Stimulated activated CD4-positive, alpha-beta T cell treated with anti-CD3 and anti-CD28 coated beads, Interleukin-4, amount 100 ng/mL, for 24 hours (primary cell): ENCODE data around the gene ACKR2.

Experiments used
- DNase-seq: peaks from one replicate; pipeline ENCODE4 v3.0.0-alpha.2; 2020

ACKR2 gene

GRCh38 chr3:42894698-42895579 lies 85.7 kb downstream of the ACKR2 start:
- DNase-seq: no peak

- DNase-seq: no peak
Observed at GRCh38 chr3:42895580-42895868, 86.3 kb downstream of the ACKR2 start.

DNA sequence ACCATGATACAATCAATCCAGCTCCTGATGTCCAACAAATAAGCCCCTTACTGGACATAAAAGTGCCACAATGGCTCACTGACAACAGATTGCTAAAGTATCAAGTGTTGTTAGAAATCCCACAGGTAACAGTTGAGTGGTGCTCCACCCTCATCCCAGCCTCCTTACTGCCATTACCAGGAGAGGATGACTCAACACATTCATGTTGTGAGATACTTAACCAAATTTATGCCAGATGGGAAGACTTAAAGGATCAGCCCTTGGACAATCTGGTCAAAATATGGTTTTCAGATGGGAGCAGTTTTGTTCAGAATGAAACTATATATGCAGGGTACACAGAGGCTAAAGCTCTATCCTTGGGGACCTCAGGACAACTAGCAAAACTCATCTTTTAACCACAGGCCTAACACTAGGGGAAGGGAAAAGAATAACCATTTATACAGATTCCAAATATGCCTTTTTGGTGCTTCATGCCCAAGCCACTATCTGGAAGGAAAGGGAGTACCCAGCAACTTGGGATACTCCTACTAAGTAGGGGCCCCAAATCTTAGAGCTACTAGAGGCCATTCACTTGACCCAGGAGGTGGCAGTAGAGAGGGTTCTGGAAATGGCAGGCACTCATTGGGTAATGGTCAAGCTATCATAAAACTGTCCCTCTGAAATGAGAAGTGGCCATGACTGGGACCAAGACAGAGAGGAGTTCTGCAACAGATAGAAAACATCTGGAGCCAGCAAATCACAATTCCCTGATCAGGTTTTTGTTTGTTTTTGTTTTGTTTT lies 89.8 kb downstream of the ACKR2 start:
- DNase-seq: no peak

DNA sequence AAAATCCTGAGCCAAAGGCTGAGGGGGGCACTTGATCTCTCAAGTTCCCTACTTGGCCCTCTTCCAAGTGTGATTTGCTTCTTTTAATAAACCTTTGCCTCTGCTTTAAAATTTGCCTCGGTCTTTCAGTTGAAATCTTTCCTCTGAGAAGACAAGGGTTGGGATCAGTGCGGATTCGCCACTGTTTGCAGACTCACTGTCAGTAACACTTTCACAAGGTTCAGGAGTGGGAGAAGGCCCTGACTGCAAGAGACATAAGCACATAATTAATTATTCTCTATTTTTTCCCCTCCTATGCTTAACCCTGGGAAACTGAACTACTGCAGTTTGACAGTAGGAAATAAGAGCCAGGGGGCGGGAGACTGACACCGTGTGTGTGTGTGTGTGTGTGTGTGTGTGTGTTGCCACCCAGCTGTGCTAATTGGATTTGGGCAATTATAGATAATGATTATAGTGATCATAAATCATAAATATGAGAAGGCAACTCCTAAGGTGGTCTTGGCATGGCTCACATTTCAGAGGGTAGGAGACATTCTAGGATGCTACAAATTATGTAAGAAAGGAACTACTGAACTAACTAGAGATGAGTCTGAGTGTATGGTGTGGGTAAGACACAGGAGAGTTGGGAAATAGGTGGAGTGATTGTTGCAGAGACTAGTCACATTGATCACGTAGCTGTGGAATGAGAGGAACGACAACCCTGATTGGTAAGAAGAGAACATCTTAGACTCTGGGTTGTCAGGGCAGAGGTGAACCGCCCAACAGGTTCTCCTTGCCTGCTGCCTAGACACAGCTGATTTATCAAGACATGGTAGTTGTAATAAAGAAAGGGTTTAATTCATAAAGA lies 91.2 kb downstream of the ACKR2 start:
- DNase-seq: no peak

DNA sequence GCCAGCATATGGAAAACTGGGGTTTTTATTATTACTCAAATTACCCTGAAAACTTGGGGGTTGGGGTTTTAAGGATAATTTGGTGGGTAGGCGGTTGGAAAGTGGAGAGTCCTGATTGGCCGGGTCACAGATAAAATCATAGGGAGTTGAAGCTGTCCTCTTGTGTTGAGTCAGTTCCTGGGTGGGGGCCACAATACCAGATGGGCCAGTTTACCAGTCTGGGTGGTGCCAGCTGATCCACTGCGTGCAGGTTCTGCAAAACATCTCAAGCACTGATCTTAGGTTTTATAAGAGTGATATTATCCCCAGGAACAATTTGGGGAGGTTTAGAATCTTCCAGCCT lies 91.8 kb downstream of the ACKR2 start:
- no peak for DNase-seq

DNA sequence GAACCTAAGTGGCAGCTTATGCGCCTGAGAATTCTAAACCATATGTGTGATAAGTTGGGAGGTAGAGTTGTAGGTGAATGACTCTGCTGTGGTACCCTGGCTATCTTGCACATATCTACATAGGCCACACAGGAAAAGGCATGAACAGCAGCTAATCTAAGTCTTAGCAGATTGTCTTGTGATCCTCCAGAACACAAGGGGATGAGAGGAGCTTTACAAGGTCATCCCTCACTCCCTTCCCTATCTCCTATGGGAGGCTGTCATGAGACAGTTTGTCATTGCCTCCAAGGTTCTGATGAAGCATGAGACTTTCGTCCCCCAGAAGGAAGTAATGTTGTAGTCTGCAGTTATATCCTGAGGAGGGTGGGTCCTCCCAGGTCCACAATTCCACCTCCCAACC lies 93.0 kb downstream of the ACKR2 start:
- no peak for DNase-seq

GRCh38 chr3:42904076-42904475 lies 94.8 kb downstream of the ACKR2 start:
- DNase-seq: no peak

DNA sequence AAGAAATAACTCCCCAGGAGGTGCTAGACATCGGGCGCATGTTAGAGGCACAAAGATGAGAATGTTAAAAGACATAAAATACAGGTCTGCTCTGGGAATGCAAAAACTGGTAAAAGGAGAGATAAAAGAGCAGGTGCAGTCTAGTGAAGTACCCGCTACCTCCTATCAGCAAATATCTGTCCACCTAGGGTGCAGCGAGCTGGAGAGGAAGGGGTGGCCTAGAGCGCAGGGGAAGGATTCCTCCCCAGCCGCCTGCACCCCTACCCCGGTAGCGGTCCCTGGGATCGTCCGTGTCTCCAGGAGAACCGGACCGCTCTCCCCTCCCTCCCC lies 96.5 kb downstream of the ACKR2 start:
- no peak for DNase-seq

DNA sequence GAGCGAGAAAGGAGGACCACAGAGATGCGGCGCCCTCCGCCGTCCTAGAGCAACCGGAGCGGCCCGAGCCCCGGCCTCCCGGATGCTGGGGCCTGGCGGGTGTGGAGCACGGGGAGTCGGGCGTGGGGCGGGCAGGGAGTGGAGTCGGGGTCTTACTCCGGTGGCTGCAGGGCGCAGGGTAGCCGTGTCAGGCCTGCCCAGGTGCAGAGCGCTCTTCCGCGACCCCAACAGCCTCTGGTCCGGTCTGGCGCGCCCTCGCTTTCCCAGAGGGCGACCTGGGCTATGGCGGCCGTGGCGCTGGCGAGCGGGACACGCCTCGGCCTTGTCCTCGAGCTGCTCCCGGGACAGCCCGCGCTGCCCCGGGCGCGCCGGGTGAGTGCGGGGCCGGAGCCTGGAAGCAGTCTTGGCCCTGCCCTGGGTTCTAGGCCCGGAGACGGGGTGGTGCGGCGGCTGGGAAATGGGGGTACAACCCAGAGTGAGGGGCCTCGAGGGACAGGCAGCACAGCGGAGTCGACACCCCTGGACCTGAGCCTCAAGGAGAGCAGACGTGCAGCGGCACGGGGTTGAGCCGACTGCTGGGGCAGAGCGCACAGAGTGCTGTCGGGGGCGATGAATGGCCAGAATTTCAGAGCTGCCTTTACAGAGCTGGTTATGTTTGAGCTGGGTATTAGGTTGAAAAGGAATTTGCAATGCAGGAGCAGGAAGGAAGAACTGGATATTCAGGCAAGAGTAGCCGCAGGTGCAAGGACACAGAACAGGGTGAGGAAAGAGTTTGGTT lies 97.0 kb downstream of the ACKR2 start, which contains the start of gene ZNF662:
TSS of gene ZNF662 (plus strand) at position 73 of the 778 bp plus-strand sequence. CDS start 1,973 bp downstream, outside the sequence.
- DNase-seq: no peak

- no peak for DNase-seq
Observed at GRCh38 chr3:42906848-42907183, 97.6 kb downstream of the ACKR2 start.

GRCh38 chr3:42908675-42909074 lies 99.4 kb downstream of the ACKR2 start:
- DNase-seq: no peak

- no peak for DNase-seq
Observed at GRCh38 chr3:42911551-42911950, 102.3 kb downstream of the ACKR2 start.

- DNase-seq: no peak
Observed at GRCh38 chr3:42914771-42915515, 105.7 kb downstream of the ACKR2 start.
